Measurements from ENCODE around the gene PLEKHN1.

DNA sequence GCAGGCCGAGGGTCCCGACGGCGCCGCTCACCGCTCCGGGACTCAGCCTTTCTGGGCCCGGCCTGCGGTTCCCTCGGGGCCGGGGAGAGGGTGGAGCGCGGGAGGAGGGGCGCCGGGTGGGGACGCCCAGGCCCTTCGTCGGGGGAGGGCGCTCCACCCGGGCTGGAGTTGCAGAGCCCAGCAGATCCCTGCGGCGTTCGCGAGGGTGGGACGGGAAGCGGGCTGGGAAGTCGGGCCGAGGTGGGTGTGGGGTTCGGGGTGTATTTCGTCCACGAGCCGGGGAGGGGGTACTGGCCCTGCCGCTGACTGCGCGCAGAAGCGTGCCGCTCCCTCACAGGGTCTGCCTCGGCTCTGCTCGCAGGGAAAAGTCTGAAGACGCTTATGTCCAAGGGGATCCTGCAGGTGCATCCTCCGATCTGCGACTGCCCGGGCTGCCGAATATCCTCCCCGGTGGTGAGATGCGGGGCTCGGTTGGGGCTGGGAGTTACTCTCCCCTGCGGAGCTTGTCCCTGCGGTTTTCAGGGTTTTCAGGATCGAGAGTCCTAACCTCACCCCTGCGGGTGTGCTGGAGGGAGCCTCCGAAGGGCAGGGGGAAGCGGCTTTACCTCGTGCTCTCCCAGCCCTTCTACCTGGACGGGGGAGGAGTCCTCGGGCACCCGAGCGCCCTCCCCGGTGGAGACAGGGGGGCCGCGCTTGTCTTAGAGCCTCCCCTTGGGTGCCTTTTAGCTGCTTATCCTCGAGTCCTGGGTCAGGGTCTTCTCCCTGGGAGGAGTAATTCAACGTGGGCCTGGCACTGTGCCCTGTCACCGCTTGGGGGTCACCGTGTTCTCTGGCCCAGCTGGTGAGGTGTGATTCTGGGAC, 40.5 kb upstream of the PLEKHN1 start:
- TF ChIP-seq POLR2A (IDR thresholded peaks at IDR 0.05), result no peak
- TF ChIP-seq, protein P1, sequence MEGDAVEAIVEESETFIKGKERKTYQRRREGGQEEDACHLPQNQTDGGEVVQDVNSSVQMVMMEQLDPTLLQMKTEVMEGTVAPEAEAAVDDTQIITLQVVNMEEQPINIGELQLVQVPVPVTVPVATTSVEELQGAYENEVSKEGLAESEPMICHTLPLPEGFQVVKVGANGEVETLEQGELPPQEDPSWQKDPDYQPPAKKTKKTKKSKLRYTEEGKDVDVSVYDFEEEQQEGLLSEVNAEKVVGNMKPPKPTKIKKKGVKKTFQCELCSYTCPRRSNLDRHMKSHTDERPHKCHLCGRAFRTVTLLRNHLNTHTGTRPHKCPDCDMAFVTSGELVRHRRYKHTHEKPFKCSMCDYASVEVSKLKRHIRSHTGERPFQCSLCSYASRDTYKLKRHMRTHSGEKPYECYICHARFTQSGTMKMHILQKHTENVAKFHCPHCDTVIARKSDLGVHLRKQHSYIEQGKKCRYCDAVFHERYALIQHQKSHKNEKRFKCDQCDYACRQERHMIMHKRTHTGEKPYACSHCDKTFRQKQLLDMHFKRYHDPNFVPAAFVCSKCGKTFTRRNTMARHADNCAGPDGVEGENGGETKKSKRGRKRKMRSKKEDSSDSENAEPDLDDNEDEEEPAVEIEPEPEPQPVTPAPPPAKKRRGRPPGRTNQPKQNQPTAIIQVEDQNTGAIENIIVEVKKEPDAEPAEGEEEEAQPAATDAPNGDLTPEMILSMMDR (IDR thresholded peaks at IDR 0.05), result no peak
- no peak for TF ChIP-seq EP300 (IDR thresholded peaks at IDR 0.05)

All from tibial nerve (tissue), 4 donors.